Suprapubic skin (tissue), 4 donors: ENCODE data around the gene DIPK1A. TPM values are rescaled to one million over a fixed set of nuclear protein-coding genes. Genes with fewer than 3 reads are reported as not detected.

ENCODE experiments used
- DNase-seq, 2 donors: peaks; one replicate each; pipeline ENCODE4 v3.0.0-alpha.2; 2019; ENCODE audit warnings: low spot score in 2 of 2
- H3K27ac ChIP-seq: fragments of 200-600 bp; sonication (generic); one replicate; pipeline ENCODE4 v1.5.1; 2019
- H3K27me3 ChIP-seq: fragments of 200-600 bp; sonication (generic); one replicate; pipeline ENCODE4 v1.5.1; 2019
- H3K36me3 ChIP-seq: fragments of 200-600 bp; sonication (generic); one replicate; pipeline ENCODE4 v1.5.1; 2019
- H3K4me1 ChIP-seq: fragments of 200-600 bp; sonication (generic); one replicate; pipeline ENCODE4 v1.5.1; 2019
- H3K4me3 ChIP-seq: fragments of 200-600 bp; sonication (generic); one replicate; pipeline ENCODE4 v1.5.1; 2019; ENCODE audit warnings: mild to moderate bottlenecking
- H3K9me3 ChIP-seq: fragments of 200-600 bp; sonication (generic); one replicate; pipeline ENCODE4 v1.5.1; 2019
- CTCF ChIP-seq, 2 donors: fragments of 200-600 bp in 1 of 2; fragments of 450-650 bp in 1 of 2; sonication (generic) in 1 of 2; IDR thresholded peaks; one replicate each; pipeline ENCODE4 v1.5.1; 2016 to 2019; ENCODE audit warnings: antibody characterized with exemption in 2 of 2, mild to moderate bottlenecking in 1 of 2, moderate library complexity in 1 of 2
- EP300 ChIP-seq: sonication (generic); formaldehyde crosslinking; IDR thresholded peaks from one replicate; pipeline ENCODE4 v1.6.1; 2017; ENCODE audit warnings: antibody characterized with exemption
- POLR2A ChIP-seq, 2 donors: fragments of 450-650 bp; IDR thresholded peaks; one replicate each; pipeline ENCODE4 v1.6.1; 2017; ENCODE audit warnings: antibody characterized with exemption in 2 of 2, mild to moderate bottlenecking in 2 of 2, moderate library complexity in 2 of 2
- POLR2AphosphoS5 ChIP-seq, 3 donors: sonication (generic); formaldehyde crosslinking; IDR thresholded peaks; one replicate each; pipeline ENCODE4 v1.6.1; 2017; ENCODE audit warnings: antibody characterized with exemption in 3 of 3
- WGBS: methylation state at CpG from one replicate; pipeline ENCODE4 v1.1.5; 2018; 5-methylcytosine and 5-hydroxymethylcytosine counted together
- total RNA-seq, 4 donors: library from RNA; depleted of rRNA; stranded (reverse); fragments of >200 nt; gene quantifications; one replicate each; pipeline ENCODE4 v1.1.0, GENCODE V29; 2016

The DIPK1A gene
- total RNA-seq, 4 donors from 2014 or later = 3.3 to 7.8 (median 5.3) TPM

GRCh38 chr1:93002781-93003180 is 41.5 kb upstream of the DIPK1A start:
- no peak overlapping the region for H3K4me3 ChIP-seq
- no peak for DNase-seq

GRCh38 chr1:93001893-93002292 is 40.6 kb upstream of the DIPK1A start:
- TF ChIP-seq CTCF (IDR thresholded peaks at IDR 0.05) = no peak
- TF ChIP-seq POLR2A (IDR thresholded peaks at IDR 0.05) = no peak
- no peak overlapping the region for H3K4me3 ChIP-seq
- no peaks in the 10 kb centered on the region for H3K36me3 ChIP-seq
- no peaks in the 10 kb centered on the region for H3K27me3 ChIP-seq
- no peaks in the 10 kb centered on the region for H3K9me3 ChIP-seq
- no peak for DNase-seq
- H3K27ac ChIP-seq = no peak overlapping the region
- H3K4me1 ChIP-seq = peaks cover 5% of the 10 kb centered on the region

More at GRCh38 chr1:93002781-93003180, 41.5 kb upstream of the DIPK1A start:
- H3K27ac ChIP-seq = no peak overlapping the region
- no peaks in the 10 kb centered on the region for H3K27me3 ChIP-seq
- no peaks in the 10 kb centered on the region for H3K9me3 ChIP-seq
- WGBS = 91% methylated on average over 2 of the region's 2 CpGs
- no peaks in the 10 kb centered on the region for H3K36me3 ChIP-seq
- peaks cover 5% of the 10 kb centered on the region for H3K4me1 ChIP-seq
- no peak for TF ChIP-seq EP300
- TF ChIP-seq POLR2AphosphoS5 (IDR thresholded peaks at IDR 0.05) = no peak
- TF ChIP-seq POLR2A (IDR thresholded peaks at IDR 0.05) = no peak
- TF ChIP-seq CTCF (IDR thresholded peaks at IDR 0.05) = no peak

DNA sequence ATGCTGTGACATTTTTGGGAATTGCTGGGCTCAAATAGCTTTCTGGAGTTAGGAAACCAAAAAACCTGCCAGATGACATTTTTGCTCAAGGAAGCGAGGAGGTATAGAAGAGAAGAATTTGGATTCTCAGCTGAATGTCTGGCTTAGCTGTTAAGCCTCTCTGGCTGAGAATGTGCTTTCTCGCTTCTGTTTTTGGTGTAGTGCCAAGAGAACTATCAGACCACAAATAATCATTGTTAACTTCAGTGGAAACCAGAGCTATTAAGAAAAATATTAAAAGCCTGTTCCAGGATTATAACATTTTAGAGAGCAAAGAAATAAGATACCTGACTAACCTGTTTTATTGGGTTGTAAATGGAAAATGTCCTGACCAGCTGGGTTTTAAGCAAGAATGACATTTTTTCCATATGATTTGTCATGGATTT is 39.5 kb upstream of the DIPK1A start:
- H3K27ac ChIP-seq = no peak overlapping the region
- WGBS = 17% methylated on average over 1 of the region's 2 CpGs

DNA sequence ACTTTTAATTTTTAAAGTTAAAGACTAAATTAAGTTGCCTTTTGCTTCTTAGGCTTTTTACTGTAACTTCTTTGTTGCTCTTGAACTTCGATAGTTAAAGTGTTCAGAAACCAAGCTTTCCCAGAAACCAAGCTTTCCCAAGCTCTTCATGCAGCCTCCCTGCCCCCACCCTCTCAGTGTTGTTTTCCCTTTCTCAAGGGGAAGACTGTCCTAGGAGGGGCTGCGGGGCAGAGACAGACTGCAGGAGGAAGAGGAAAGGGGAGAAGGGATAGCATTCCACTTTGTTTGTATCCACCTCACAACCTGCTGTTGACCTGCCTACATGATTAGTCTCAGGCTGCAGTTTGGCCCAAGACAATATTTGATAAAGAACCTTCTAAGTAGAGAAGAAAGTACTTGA is 39.0 kb upstream of the DIPK1A start:
- Histone ChIP-seq H3K36me3 (no peaks in the 10 kb centered on the region), H3K4me1 (peaks cover 5% of the 10 kb centered on the region), H3K9me3 (no peaks in the 10 kb centered on the region), H3K27ac (no peak overlapping the region), H3K27me3 (no peaks in the 10 kb centered on the region), H3K4me3 (no peak overlapping the region)
- TF ChIP-seq POLR2A (IDR thresholded peaks at IDR 0.05) (no peak), POLR2AphosphoS5 (IDR thresholded peaks at IDR 0.05) (no peak), CTCF (IDR thresholded peaks at IDR 0.05) (no peak), EP300 (no peak)
- 50% methylated on average over 2 of the region's 2 CpGs for WGBS
- no peak for DNase-seq

More for the DNA sequence above, 39.5 kb upstream of the DIPK1A start:
- no peak for DNase-seq
- Histone ChIP-seq H3K27me3 (no peaks in the 10 kb centered on the region), H3K36me3 (no peaks in the 10 kb centered on the region), H3K4me3 (no peak overlapping the region), H3K9me3 (no peaks in the 10 kb centered on the region), H3K4me1 (peaks cover 5% of the 10 kb centered on the region)
- TF ChIP-seq EP300 (no peak), POLR2A (IDR thresholded peaks at IDR 0.05) (no peak), CTCF (IDR thresholded peaks at IDR 0.05) (no peak), POLR2AphosphoS5 (IDR thresholded peaks at IDR 0.05) (no peak)

DNA sequence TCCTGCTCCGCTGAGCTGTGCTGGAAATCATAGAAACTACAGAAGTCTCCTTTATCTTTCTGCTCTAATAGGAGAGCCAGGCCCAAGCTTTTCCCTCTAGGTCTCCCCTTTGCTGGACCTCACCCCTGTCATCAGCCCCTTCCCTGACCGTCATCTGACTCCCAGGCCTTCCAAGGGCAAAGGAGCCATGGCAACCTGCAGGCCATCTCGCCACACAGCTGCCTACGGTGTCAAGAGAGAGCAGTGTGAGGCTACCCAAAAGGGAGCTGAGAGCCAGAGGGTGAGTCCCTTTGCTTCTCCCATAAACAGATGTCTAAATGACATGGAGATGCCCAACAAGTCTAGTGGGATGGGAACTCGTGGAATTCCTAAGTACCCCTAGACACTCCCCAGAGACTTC is 37.6 kb upstream of the DIPK1A start:
- H3K27me3 ChIP-seq = no peaks in the 10 kb centered on the region
- 82% methylated on average over 5 of the region's 5 CpGs for WGBS
- peaks cover 5% of the 10 kb centered on the region for H3K4me1 ChIP-seq
- DNase-seq = no peak
- TF ChIP-seq POLR2AphosphoS5 (IDR thresholded peaks at IDR 0.05) (no peak), CTCF (IDR thresholded peaks at IDR 0.05) (no peak), POLR2A (IDR thresholded peaks at IDR 0.05) (no peak), EP300 (no peak)
- H3K4me3 ChIP-seq = no peak overlapping the region
- H3K9me3 ChIP-seq = no peaks in the 10 kb centered on the region
- no peaks in the 10 kb centered on the region for H3K36me3 ChIP-seq
- no peak overlapping the region for H3K27ac ChIP-seq
